GM12891 (cell line): ENCODE results near the gene CELF2.

Experiments
- PAX5 ChIP-seq: IDR thresholded peaks from 2 replicates; pipeline ENCODE4 v1.6.1; 2011; ENCODE audit warnings: low read length, moderate library complexity, mild to moderate bottlenecking; ENCODE audit not compliant: insufficient read depth, severe bottlenecking
- POLR2A ChIP-seq: IDR thresholded peaks from 2 replicates; pipeline ENCODE4 v1.6.1; 2011; ENCODE audit warnings: low read depth, low read length, control low read depth
- POLR2AphosphoS5 ChIP-seq: IDR thresholded peaks from 2 replicates; pipeline ENCODE4 v1.6.1; 2011; ENCODE audit warnings: low read depth, low read length, control low read depth
- SPI1 ChIP-seq: IDR thresholded peaks from 2 replicates; pipeline ENCODE4 v1.6.1; 2011; ENCODE audit warnings: low read depth, low read length, control low read depth
- TAF1 ChIP-seq: IDR thresholded peaks from 2 replicates; pipeline ENCODE4 v1.6.1; 2011; ENCODE audit warnings: low read depth, low read length, control low read depth

DNA sequence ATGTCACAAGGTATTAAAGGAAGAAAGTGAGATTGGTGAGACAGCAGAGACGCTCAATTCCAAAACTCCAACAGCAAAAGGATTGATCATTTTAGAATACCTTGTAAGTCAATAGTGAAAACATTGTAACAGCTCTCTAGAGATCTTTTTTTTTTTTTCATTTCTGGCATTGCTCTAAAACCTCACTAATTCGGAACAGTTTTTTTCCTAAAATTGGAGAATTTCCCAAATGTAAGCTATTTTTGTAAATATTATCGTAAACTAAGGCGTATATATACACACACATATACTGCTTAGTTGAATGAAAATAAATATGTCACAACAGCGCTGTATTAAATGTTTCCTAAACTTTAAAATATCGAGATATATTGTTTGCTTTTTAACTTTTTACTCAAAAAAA lies 30.6 kb upstream of the CELF2 start:
- TF ChIP-seq POLR2A (no peak), TAF1 (no peak), POLR2AphosphoS5 (no peak), SPI1 (no peak), PAX5 (no peak)
